NCI-H1105 (cell line): ENCODE results near the gene OLFM4.

Source experiments
- DNase-seq: peaks from one replicate; lab custom pipeline; 2025; lab: John Stamatoyannopoulos, UW

OLFM4 gene

DNA sequence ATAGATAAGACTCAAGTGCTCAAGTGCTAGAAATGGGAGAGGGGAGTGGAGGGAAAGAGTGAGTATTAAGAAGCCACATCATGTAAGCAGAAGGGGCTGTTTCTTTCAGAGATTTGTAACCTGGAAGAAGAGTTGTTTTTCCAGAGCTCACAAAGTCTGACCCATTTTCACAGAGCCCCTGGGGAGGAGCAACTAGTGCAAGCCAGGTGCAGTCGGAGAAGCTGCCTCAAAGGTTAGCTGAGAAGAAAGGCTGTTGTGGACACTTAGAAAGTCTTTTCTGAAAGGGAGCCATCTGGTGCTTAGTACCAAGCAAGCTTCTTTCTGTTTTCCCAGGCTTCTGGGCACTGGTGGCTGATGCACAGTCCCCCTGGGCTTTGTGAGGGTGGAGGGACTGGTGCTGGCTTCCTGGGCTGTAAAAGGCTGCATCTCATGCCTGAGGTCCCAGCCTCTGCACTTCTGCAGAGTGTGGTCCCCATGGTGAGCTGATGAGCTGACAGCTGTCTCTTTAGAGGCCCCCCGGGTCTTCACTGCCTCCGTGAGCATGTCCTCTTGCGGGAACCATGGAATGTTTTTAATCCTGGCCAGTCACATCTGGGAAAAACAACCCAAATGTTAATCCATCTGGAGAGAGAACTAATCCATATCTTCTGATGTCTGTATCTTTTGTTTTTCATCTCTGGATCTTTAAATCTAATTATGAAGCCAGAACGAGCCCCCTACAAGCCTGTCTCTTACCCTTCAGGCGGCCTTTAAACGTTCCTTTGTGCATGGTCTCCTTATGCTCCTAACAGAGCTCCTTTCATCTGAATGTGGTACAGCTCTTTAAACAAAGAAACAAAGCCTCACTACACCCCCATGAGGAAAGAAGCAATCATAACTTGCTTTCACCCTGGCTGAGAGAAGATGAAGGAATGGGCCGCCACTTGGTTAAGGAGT lies 40.2 kb downstream of the OLFM4 start:
- no peak for DNase-seq

DNA sequence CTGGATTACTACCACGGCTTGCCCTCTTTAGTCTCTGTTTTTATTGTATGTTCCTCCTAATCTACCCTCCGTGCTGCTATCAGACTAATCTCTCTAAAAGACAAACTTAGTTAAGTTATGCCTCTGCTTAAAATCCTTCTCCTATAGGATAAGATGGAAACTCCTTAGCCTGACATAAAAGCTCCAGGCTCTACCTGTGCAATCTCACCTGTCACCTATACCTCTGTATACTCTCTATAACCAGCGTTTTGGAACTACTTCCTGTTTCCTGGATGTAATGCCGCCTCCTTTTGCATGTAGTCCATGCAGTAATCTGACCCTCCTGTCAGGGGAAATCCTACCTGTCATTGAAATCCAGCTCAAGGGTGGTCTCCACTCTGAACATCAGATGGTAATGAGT lies 41.2 kb downstream of the OLFM4 start:
- DNase-seq = no peak

DNA sequence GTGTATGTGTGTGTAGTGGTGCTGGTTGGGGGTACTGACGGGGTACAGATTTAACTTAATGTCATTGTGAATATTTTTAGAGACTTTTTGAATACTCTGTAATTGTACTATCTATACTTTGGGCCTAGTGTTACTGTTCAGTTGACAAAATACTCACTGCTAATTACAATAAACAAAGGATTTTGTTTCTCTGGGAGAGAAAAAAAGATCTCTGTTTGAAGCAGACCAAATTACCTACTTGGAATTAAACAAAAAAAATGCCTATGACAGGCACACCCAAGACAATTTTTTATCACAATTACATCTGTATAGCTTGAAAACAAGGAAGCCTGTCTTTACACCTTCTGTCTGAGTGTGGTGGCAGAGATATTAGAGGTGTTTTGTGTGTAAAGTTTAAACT lies 45.1 kb downstream of the OLFM4 start:
- no peak for DNase-seq

DNA sequence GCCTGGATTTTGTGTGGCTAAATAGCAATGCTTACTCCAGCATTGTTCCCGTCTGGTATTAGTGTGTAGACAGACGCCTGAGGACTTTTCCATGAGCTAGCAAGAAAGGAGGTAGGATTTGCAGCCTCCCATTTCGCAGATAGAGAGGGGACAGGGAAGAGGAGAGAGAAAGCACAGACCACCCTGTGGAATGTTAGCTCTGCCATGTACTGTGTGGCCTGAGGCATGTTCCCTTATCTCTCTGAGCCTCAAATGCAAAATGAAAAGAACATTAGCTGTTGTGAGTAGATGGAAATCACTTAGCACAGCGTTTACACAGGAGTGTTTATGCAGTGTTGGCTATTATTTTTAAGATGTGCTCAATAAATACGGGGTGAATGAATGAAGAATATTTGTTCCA lies 45.5 kb downstream of the OLFM4 start:
- no peak for DNase-seq

DNA sequence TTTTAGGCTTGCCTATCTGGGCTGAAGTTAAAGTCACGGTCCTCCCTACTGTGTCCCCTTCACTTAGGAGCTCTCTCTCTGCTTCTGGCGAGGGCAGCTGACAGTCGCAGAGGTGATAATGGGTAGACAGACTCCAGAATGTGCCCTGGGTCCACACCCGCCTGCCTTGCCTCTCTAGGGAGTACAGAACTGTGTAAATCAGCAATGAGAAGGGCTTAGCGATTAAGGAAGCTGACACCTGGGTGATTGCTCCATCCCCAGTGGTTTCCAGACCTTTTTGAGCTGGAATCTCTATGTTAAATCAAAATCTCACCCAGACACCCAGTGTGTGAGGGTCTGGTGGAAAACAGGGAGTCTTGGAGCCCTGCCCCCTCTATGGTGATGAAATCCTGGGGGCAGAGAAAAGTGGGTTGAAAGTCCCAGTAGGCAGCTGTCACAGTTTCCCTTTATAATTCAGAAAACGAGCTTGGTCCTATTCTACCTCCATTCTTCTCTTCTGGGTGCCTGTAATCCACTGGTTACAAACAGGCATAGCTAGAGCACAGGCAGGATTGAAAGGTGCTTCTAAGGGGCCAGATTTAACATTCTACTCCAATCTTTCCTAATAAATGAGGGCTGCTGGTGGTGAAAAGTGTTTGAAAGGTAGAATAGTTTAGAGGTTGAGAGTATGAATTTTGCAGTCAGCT lies 46.9 kb downstream of the OLFM4 start:
- DNase-seq = no peak

DNA sequence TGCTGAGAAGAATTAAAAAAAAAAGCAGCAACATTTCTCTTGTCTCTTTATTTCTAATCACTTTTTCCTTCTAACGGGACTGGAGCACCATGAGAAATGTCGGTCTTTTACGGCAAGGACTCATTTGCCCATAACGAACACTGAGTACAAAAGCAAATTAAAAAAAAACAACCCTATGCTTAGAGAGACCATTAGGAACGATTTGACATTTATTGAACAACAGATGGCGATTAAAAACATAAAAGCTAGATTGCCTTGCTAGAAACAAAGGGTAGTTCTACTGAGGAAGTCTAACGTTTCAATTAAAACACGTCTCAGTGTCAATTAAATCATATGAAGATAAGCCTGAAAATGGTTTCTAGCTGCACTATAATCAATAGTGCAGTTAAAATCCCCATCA lies 51.1 kb downstream of the OLFM4 start:
- no peak for DNase-seq

DNA sequence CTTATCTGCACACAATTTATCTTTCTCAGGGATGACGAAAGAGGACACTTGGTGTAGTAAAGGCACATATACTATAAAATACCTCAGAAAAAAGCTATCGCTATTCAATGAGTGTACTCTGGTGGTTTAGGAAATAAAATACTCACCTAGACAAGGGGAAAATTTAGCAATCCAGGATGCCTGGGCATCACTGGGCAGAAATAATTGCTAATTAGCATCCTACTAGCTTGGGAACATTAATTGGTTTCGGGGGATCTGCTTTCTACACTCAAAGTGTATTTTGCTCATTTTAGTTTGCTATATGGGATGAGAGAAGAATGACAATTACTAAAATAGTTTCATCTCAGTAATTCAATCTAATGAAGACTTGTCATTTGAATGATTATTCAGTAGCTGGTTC lies 60.3 kb downstream of the OLFM4 start:
- no peak for DNase-seq

DNA sequence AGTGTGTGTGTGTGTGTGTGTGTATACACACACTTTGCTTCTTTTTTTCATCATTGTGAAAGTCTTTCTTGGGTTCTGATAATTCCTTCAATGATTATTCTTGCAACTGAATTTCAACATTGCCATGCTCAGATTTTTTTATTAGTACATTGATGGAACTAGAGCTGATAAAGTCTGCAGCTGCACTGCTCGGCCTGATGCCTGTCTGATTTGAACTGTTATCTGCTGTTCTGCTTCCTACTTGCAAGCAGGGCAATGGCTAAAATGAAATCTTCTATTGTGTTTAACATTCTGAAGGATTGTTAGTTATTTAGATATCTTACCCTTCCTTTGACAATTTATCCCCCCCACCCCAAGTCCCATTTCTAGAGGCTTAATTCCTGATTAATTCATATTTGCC lies 61.3 kb downstream of the OLFM4 start:
- DNase-seq = no peak

DNA sequence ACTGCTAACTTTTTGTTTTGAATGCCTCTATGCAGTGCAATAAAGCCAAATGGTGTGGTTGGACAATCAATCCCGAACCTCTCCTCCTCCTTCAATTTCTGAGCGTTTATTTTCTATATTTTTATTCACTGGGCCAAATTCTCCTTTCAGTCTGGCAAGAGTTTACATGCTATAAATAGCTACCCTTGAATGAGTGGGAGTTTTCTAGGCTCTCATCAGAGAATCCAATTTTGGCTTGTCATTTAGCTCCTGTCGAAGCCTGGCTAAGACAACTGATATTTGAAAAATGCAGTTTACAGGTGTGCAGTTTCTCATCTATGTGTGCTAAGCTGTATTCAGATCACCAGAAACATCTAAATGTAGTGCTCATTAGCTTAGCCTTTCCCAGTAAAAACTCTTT lies 61.8 kb downstream of the OLFM4 start:
- no peak for DNase-seq

DNA sequence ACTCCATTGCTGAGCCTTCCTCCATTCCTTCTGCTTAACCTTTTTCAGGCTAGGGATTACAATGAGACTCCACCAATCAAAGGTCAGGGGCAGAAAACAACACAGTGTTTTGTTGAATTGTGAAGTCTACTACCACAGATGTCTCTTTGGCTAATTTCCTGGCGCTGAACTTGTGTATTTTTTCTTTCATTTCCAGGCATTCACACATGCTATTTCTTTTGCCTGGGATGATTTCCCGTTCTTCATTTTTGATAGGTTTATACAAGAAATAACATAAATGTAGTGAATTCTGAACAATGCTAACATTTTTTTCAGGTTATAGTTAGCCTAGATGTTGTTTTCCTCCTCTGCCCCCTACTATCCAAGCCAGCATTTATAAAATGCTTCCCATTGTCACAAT lies 64.3 kb downstream of the OLFM4 start:
- no peak for DNase-seq

DNA sequence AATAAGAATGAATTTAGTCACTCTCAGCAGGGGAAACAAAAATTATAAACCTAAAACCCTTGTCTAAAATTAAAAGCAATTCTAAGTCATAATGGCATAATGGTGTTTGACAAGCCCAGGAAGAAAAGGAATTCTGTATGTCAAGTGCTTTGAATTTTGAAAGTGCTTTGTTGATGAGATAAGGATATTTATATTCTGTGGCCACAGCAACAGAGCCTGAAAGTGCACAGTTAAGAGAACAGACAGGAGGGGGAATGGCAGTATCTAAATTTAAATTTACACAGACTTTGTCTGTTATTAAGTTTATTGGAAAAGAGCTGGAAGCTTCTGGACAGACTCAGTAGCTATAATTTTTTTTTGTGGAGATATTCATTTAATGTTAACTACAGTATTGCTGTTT lies 69.8 kb downstream of the OLFM4 start:
- no peak for DNase-seq

DNA sequence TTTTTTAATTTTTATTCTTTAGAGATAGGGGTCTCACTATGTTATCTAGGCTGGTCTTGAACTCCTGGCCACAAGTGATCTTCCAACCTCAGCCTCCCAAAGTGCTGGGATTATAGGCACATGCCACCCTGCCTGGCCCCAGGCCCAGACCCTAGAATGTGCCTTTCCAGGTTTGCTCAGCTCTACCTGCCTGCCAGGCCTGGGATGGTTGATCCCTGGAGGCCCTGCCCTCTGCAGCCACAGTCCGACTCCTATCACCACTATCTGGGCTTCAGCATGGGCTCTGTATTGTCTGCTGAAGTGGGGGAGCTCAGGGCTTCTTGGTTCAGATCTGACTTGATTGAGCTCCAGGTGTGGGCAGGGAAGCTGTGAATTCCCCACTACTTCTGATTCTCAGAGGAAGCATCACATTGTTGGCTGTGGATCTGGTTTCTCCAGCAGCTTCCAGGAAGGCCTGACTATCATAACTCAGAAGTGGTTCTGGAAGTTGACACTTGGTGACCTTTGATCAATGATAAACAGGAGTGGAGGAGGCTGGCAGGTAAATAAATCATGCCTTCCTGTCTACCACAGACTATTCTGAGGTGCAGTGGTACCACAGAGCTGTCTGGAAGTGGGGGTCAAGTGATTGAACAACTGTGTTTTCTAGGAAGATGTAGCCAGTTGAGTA lies 71.9 kb downstream of the OLFM4 start:
- DNase-seq = no peak
